Parathyroid adenoma (tissue), 2 donors: Measurements from ENCODE around the gene GID4.
A peak's percentile ranks its signal among the peaks of the same experiment; 100 is the strongest.

Experiments used
- H2AFZ ChIP-seq: fragments of 300-600 bp; sonication (generic); one replicate; pipeline ENCODE4 v1.7.0; 2017; ENCODE audit warnings: antibody characterized with exemption, mild to moderate bottlenecking
- H3K27ac ChIP-seq: fragments of 300-600 bp; sonication (generic); one replicate; pipeline ENCODE4 v1.7.0; 2017
- H3K27me3 ChIP-seq: fragments of 300-600 bp; sonication (generic); one replicate; pipeline ENCODE4 v1.7.0; 2017; ENCODE audit warnings: low read length; ENCODE audit not compliant: control insufficient read depth, insufficient read depth
- H3K36me3 ChIP-seq: fragments of 300-600 bp; sonication (generic); one replicate; pipeline ENCODE4 v1.7.0; 2017; ENCODE audit warnings: low read length; ENCODE audit not compliant: control insufficient read depth, insufficient read depth
- H3K4me1 ChIP-seq: fragments of 300-600 bp; sonication (generic); one replicate; pipeline ENCODE4 v1.7.0; 2017; ENCODE audit warnings: control low read depth
- H3K4me2 ChIP-seq: fragments of 300-600 bp; sonication (generic); one replicate; pipeline ENCODE4 v1.7.0; 2017; ENCODE audit warnings: low read length
- H3K4me3 ChIP-seq: fragments of 300-600 bp; sonication (generic); one replicate; pipeline ENCODE4 v1.7.0; 2017; ENCODE audit warnings: low read depth, low read length
- H3K79me2 ChIP-seq: fragments of 300-600 bp; sonication (generic); one replicate; pipeline ENCODE4 v1.7.0; 2017; ENCODE audit warnings: control low read depth
- H3K9ac ChIP-seq: fragments of 300-600 bp; sonication (generic); one replicate; pipeline ENCODE4 v1.7.0; 2017; ENCODE audit warnings: mild to moderate bottlenecking
- H3K9me3 ChIP-seq: fragments of 300-600 bp; sonication (generic); one replicate; pipeline ENCODE4 v1.7.0; 2017; ENCODE audit warnings: low read length; ENCODE audit not compliant: control insufficient read depth
- CTCF ChIP-seq: fragments of 300-600 bp; sonication (generic); IDR thresholded peaks from one replicate; pipeline ENCODE4 v1.7.0; 2017; ENCODE audit warnings: antibody characterized with exemption, mild to moderate bottlenecking
- donor health status: primary hyperparathyroidism.

The GID4 gene

DNA sequence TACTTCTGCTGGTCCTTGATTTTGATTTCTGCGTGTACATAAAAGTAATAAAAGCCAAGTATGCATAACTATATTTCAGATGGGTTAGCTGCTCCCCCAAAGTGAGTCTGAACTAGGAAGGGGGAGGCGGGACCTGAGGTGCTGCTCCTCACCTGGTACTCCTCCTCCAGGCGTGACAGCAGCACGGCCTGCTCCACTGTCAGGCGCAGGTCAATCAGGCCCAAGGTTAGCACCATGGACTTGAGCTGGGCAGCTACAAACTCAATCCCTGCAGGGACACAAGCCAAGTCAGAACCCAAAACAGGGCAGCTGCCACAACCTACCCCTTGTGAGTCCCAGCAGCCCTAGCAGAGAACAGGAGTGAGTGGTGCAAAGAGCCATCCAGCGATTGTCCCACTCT lies 18.2 kb upstream of the GID4 start:
- peaks cover 43% of the 10 kb centered on the region for H3K4me1 ChIP-seq
- no peaks in the 10 kb centered on the region for H3K36me3 ChIP-seq
- H3K27me3 ChIP-seq: no peaks in the 10 kb centered on the region
- H3K4me3 ChIP-seq: no peak overlapping the region
- H3K27ac ChIP-seq: peak overlapping the region; percentile 90
- no peak overlapping the region for H3K9ac ChIP-seq
- H3K9me3 ChIP-seq: no peaks in the 10 kb centered on the region
- H3K79me2 ChIP-seq: peaks cover 4% of the 10 kb centered on the region
- no peak for TF ChIP-seq CTCF
- no peak overlapping the region for H3K4me2 ChIP-seq
- no peak overlapping the region for H2AFZ ChIP-seq

- Histone ChIP-seq H3K4me2 (no peak overlapping the region), H3K9ac (no peak overlapping the region), H3K36me3 (no peaks in the 10 kb centered on the region), H3K27me3 (no peaks in the 10 kb centered on the region), H2AFZ (no peak overlapping the region), H3K27ac (peak overlapping the region; percentile 90), H3K79me2 (peaks cover 8% of the 10 kb centered on the region), H3K4me1 (peaks cover 47% of the 10 kb centered on the region), H3K9me3 (no peaks in the 10 kb centered on the region), H3K4me3 (no peak overlapping the region)
- TF ChIP-seq CTCF: no peak
Measured at GRCh38 chr17:18021372-18021771, 17.8 kb upstream of the GID4 start.

GRCh38 chr17:18025241-18025944 lies 13.8 kb upstream of the GID4 start:
- H3K9ac ChIP-seq: no peak overlapping the region
- no peaks in the 10 kb centered on the region for H3K27me3 ChIP-seq
- H3K4me1 ChIP-seq: peaks cover 31% of the 10 kb centered on the region

GRCh38 chr17:18025945-18026776 lies 13.0 kb upstream of the GID4 start:
- no peaks in the 10 kb centered on the region for H3K27me3 ChIP-seq
- peaks cover 22% of the 10 kb centered on the region for H3K79me2 ChIP-seq
- H3K4me2 ChIP-seq: no peak overlapping the region
- H3K9ac ChIP-seq: no peak overlapping the region
- peaks cover 23% of the 10 kb centered on the region for H3K4me1 ChIP-seq
- H3K9me3 ChIP-seq: no peaks in the 10 kb centered on the region
- H2AFZ ChIP-seq: no peak overlapping the region
- no peak overlapping the region for H3K4me3 ChIP-seq
- no peaks in the 10 kb centered on the region for H3K36me3 ChIP-seq
- no peak overlapping the region for H3K27ac ChIP-seq
- no peak for TF ChIP-seq CTCF

More at GRCh38 chr17:18025241-18025944, 13.8 kb upstream of the GID4 start:
- Histone ChIP-seq H3K9me3 (no peaks in the 10 kb centered on the region), H3K4me3 (no peak overlapping the region), H3K79me2 (peaks cover 22% of the 10 kb centered on the region), H3K36me3 (no peaks in the 10 kb centered on the region), H3K27ac (no peak overlapping the region), H2AFZ (no peak overlapping the region), H3K4me2 (no peak overlapping the region)
- TF ChIP-seq CTCF: no peak
